Mucosa of descending colon (tissue), 3 donors: ENCODE measurements around the gene ABCD3. TPM values are rescaled to one million over a fixed set of nuclear protein-coding genes. Genes with fewer than 3 reads are reported as not detected.
A peak's percentile ranks its signal among the peaks of the same experiment; 100 is the strongest.

Experiments
- ATAC-seq: fragments of 200-7000 bp; cut with Tn5 transposase; one replicate; pipeline ENCODE4 v1.9.1; 2020; ENCODE audit warnings: mild to moderate bottlenecking, moderate library complexity
- DNase-seq, 3 donors: peaks; one replicate each; pipeline ENCODE4 v3.0.0-alpha.2; 2020
- H3K36me3 ChIP-seq: fragments of 200-600 bp; one replicate; pipeline ENCODE4 v1.8.0; 2021; ENCODE audit warnings: low read depth, mild to moderate bottlenecking
- H3K4me1 ChIP-seq: fragments of 200-600 bp; one replicate; pipeline ENCODE4 v1.8.0; 2021; ENCODE audit warnings: low read depth, mild to moderate bottlenecking
- H3K4me3 ChIP-seq: fragments of 200-600 bp; one replicate; pipeline ENCODE4 v1.8.0; 2021; ENCODE audit warnings: mild to moderate bottlenecking
- H3K9me3 ChIP-seq: fragments of 200-600 bp; one replicate; pipeline ENCODE4 v1.8.0; 2021; ENCODE audit warnings: mild to moderate bottlenecking
- intact Hi-C, 2 donors: fragments of 100-400 bp; cut with DNase I in 1 of 2; cut with micrococcal nuclease in 1 of 2; formaldehyde crosslinking; loops; one replicate each; pipeline versions ENCODE4 v1.11.0 to v1.11.1; 2022; cut with DNase I, micrococcal nuclease
- total RNA-seq, 3 donors: library from RNA; stranded (reverse); fragmentation: NEBNext Ultra II Directional in 2 of 3; extraction: Animal tissue kit (Norgen Biotek cat#: 25700) in 2 of 3; gene quantifications; one replicate each; pipeline versions ENCODE4 v1.2.1 to v1.2.4, GENCODE V29; 2021 to 2023
- TF ChIP-seq, protein P1 (sequence below): fragments of 200-600 bp; IDR thresholded peaks from one replicate; pipeline ENCODE4 v1.8.0; 2022; ENCODE audit warnings: antibody characterized with exemption, mild to moderate bottlenecking
- donor health status: DM: no; HTN: no; CAD: no; lungs with moderate emphysema.
- donor health status: DM: no; HTN: no; CAD: no.
- donor health status: DM: no; HTN: yes; CAD: no.

The ABCD3 gene
- total RNA-seq, 3 donors from 2014 or later, result 67.9 to 102 (median 99.3) TPM

DNA sequence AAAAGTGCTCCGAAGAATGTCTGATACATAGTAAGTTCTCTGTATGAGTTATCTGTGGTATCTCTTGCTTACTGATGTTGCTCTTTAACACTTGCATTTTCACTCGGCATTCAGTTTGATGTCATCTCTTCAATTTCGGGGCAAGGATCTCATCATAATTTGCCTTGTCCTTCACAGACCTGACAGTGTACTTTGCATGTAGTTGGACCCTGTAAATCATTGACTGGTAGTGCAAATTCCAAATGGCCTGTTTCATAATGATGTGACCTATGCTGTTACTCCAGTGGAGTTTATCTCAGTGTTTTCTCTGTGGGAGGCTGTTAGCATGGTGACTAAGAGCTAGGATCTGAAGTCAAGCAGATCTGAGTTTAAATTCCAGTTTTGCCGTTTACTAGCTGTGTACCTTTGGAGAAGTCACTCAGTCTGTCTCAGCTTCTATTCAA lies 34.2 kb upstream of the ABCD3 start:
- peak in 1 of 3 donors; percentile 80 for DNase-seq
- ATAC-seq, result peak; percentile 91
- TF ChIP-seq, protein P1, sequence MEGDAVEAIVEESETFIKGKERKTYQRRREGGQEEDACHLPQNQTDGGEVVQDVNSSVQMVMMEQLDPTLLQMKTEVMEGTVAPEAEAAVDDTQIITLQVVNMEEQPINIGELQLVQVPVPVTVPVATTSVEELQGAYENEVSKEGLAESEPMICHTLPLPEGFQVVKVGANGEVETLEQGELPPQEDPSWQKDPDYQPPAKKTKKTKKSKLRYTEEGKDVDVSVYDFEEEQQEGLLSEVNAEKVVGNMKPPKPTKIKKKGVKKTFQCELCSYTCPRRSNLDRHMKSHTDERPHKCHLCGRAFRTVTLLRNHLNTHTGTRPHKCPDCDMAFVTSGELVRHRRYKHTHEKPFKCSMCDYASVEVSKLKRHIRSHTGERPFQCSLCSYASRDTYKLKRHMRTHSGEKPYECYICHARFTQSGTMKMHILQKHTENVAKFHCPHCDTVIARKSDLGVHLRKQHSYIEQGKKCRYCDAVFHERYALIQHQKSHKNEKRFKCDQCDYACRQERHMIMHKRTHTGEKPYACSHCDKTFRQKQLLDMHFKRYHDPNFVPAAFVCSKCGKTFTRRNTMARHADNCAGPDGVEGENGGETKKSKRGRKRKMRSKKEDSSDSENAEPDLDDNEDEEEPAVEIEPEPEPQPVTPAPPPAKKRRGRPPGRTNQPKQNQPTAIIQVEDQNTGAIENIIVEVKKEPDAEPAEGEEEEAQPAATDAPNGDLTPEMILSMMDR, result no peak
- Histone ChIP-seq H3K4me3 (no peak overlapping the region), H3K9me3 (no peaks in the 10 kb centered on the region), H3K4me1 (peaks cover 32% of the 10 kb centered on the region), H3K36me3 (no peaks in the 10 kb centered on the region)
- intact Hi-C loops, result no loop called here

DNA sequence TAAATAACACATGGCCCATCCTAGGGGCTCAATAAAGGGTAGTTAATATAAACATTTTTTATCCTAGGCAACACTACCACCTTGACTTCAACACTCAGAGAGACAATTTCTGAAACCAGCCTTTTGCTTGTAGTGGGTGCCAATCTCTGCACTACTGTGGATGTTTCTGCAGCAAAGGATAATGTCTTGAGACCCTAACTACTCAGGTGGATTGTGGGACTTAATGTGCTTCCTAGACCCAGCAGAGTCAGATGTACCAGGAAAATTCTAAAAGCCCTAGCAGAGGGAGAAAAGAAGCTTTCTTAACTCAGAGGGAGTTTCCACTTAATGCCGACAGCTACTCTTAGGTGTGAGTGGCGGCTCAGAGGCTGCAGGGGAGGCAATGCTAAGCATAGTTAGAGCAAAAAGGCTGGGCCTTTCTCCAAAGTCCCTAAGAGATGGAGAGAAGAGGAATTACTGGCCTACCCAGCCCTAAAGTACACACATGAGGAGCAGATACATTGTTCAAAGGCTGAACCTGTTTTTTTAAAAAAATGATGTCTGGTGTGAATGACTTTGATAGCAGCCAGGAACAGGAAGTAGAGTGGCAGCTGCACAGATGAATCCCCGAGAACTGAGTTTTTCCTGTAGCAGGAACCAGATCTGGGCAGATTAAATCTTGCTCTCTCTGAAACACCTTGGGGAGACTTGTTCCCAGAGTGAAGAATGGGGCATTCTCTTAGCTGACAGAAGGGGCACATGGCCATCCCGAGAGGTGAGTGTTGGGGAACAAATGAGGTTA lies 33.5 kb upstream of the ABCD3 start:
- ATAC-seq (peak; percentile 79), DNase-seq (peak in 2 of 3 donors; percentile 37 to 57)
- TF ChIP-seq, protein P1, result no peak
- Histone ChIP-seq H3K9me3 (no peaks in the 10 kb centered on the region), H3K4me1 (peaks cover 32% of the 10 kb centered on the region), H3K36me3 (no peaks in the 10 kb centered on the region), H3K4me3 (no peak overlapping the region)
- intact Hi-C loops, result no loop called here

DNA sequence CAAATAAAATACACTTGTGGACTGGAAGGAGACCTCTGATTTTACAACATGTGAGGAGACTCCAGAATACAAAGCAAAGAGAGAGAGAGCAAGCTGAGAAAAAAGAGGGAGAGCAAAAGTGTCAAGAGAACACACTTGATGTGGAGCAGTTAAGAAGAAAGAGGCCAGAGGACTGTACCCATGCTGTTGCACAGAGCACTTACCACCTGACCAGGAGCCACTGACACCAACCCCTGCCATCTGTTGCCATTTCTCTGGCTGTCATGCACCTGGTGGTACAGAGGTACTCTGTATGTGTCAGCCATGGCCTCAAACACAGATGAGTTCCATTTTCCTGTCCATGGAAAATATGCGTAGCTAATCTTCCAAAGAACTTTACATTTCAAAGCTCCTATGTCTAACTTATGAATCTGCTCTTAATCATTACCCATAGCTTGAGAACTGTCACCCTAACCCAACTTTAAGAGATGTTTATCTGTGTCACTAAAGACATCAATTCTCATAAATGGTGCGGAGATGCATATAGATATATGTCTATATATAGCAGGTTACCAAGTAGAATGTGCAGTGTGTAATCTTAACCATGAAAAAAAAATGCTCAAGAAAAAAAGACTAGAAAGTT lies 32.8 kb upstream of the ABCD3 start:
- H3K4me1 ChIP-seq, result peaks cover 32% of the 10 kb centered on the region
- TF ChIP-seq, protein P1, result no peak
- intact Hi-C loops, result no loop called here
- H3K9me3 ChIP-seq, result no peaks in the 10 kb centered on the region
- H3K4me3 ChIP-seq, result no peak overlapping the region
- peak in 2 of 3 donors; percentile 30 to 38 for DNase-seq
- ATAC-seq, result peak; percentile 40
- no peaks in the 10 kb centered on the region for H3K36me3 ChIP-seq

DNA sequence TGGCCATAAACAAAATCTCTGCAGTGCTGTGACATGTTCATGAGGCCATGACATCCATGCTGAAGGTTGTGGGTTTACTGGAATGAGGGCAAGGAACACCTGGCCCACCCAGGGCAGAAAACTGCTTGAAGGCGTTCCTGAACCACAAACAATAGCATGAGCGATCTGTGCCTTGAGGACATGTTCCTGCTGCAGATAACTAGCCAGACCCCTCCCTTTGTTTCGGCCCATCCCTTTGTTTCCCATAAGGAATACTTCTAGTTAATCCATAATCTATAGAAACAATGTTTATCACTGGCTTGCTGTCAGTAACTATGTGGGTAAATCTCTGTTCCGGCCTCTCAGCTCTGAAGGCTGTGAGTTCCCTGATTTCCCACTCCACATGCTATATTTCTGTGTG lies 28.9 kb upstream of the ABCD3 start:
- peaks cover 19% of the 10 kb centered on the region for H3K4me1 ChIP-seq
- H3K4me3 ChIP-seq, result no peak overlapping the region
- no peaks in the 10 kb centered on the region for H3K36me3 ChIP-seq
- DNase-seq (no peak), ATAC-seq (no peak)
- no peaks in the 10 kb centered on the region for H3K9me3 ChIP-seq
- TF ChIP-seq, protein P1, result no peak
- intact Hi-C loops, result no loop called here

DNA sequence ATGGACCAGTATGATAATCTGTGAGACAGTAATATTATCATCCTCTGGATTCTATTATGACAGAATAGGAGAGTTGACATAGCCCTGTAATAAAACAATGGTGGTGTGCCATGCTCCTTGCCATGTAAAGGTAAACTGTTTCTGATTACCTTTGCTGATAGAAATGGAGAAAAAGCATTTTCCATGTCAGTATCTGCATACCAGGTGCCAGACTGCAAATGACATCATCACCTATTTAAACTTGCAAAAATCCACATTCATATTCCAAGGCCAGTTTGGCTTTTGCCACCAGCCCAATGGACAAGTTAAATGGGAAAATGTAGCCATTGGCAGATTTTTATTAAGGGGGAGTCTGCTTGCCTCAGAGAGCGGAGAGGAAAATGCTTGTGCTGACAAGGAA lies 23.9 kb upstream of the ABCD3 start:
- no peak for DNase-seq
- intact Hi-C loops, result no loop called here
- Histone ChIP-seq H3K4me3 (no peak overlapping the region), H3K4me1 (no peaks in the 10 kb centered on the region), H3K36me3 (no peaks in the 10 kb centered on the region), H3K9me3 (no peaks in the 10 kb centered on the region)
- ATAC-seq, result no peak
- TF ChIP-seq, protein P1, result no peak
